ENCODE data around the gene NAAA. TPM values are rescaled to one million over a fixed set of nuclear protein-coding genes. Genes with fewer than 3 reads are reported as not detected.
A peak's percentile ranks its signal among the peaks of the same experiment; 100 is the strongest.

The NAAA gene
- total and polyA plus RNA-seq, 2 of the 13 experiments (the other 11 are each of a cell fraction or from before 2014, with no cell fraction given) = 22.4 to 24.6 TPM

DNA sequence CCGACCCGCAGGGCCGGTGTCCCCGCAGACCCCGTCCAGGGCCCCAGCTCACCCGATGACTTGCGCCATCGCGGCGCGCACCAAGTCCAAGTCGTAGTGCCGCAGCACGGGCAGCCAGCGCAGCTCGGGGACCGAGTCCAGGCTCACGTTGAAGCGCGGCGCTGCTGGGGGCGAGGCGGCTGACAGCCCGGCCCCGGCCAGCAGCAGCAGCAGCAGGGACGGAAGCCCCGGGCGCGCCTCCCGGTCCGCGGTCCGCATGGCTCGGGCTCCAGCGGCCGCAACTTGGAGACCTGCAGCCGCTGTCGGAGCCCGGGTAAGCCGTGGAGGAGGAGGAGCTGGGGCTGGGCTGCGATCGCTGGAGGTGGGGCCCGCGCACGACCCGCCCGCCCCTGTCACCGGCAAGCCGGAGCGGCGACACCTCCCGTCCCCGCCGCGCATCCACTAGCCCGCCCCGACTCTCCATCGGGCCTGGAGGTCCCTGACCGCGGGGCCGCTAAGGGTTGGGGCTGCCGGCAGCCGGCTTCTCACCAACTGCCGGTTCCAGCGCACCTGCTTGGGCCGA, at the start of gene NAAA (continued):
- TF ChIP-seq REPIN1 (CRISPR knock-in tag; IDR thresholded peaks at IDR 0.05; ENCODE audit: borderline replicate concordance, low read depth) = peak; percentile 56; the same call in 1 of the 2 replicates
- no peak for TF ChIP-seq ATF7 (IDR thresholded peaks at IDR 0.05)
- TF ChIP-seq ATF7 (CRISPR knock-in tag; IDR thresholded peaks at IDR 0.05) = 0 out of 2 replicates have a peak, but pooled peaks have one; percentile 40
- TF ChIP-seq CHD2 (IDR thresholded peaks at IDR 0.05; ENCODE audit: low read depth, low read length) = no peak
- TF ChIP-seq SOX5 (CRISPR knock-in tag; IDR thresholded peaks at IDR 0.05; ENCODE audit: borderline replicate concordance) = no peak; the same call in 1 of the 2 replicates
- TF ChIP-seq, protein P1, sequence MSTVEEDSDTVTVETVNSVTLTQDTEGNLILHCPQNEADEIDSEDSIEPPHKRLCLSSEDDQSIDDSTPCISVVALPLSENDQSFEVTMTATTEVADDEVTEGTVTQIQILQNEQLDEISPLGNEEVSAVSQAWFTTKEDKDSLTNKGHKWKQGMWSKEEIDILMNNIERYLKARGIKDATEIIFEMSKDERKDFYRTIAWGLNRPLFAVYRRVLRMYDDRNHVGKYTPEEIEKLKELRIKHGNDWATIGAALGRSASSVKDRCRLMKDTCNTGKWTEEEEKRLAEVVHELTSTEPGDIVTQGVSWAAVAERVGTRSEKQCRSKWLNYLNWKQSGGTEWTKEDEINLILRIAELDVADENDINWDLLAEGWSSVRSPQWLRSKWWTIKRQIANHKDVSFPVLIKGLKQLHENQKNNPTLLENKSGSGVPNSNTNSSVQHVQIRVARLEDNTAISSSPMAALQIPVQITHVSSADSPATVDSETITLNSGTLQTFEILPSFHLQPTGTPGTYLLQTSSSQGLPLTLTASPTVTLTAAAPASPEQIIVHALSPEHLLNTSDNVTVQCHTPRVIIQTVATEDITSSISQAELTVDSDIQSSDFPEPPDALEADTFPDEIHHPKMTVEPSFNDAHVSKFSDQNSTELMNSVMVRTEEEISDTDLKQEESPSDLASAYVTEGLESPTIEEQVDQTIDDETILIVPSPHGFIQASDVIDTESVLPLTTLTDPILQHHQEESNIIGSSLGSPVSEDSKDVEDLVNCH (CRISPR knock-in tag; IDR thresholded peaks at IDR 0.05) = no peak
- TF ChIP-seq, protein P2, sequence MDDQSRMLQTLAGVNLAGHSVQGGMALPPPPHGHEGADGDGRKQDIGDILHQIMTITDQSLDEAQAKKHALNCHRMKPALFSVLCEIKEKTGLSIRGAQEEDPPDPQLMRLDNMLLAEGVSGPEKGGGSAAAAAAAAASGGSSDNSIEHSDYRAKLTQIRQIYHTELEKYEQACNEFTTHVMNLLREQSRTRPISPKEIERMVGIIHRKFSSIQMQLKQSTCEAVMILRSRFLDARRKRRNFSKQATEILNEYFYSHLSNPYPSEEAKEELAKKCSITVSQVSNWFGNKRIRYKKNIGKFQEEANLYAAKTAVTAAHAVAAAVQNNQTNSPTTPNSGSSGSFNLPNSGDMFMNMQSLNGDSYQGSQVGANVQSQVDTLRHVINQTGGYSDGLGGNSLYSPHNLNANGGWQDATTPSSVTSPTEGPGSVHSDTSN (CRISPR knock-in tag; IDR thresholded peaks at IDR 0.05; ENCODE audit: borderline replicate concordance) = no peak
- no peak for TF ChIP-seq ZNF317 (CRISPR knock-in tag; IDR thresholded peaks at IDR 0.05)
- TF ChIP-seq, protein P3, sequence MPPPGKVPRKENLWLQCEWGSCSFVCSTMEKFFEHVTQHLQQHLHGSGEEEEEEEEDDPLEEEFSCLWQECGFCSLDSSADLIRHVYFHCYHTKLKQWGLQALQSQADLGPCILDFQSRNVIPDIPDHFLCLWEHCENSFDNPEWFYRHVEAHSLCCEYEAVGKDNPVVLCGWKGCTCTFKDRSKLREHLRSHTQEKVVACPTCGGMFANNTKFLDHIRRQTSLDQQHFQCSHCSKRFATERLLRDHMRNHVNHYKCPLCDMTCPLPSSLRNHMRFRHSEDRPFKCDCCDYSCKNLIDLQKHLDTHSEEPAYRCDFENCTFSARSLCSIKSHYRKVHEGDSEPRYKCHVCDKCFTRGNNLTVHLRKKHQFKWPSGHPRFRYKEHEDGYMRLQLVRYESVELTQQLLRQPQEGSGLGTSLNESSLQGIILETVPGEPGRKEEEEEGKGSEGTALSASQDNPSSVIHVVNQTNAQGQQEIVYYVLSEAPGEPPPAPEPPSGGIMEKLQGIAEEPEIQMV (CRISPR knock-in tag; IDR thresholded peaks at IDR 0.05; ENCODE audit: low read depth) = peak; percentile 78; the same call in 1 of the 2 replicates
- no peak for TF ChIP-seq SIX1 (CRISPR knock-in tag; IDR thresholded peaks at IDR 0.05; ENCODE audit: borderline replicate concordance)
- no peak for TF ChIP-seq IRX3 (CRISPR knock-in tag; IDR thresholded peaks at IDR 0.05; ENCODE audit: borderline replicate concordance, low read depth)
- no peak for TF ChIP-seq NFKBIZ (CRISPR knock-in tag; IDR thresholded peaks at IDR 0.05)
- TF ChIP-seq, protein P4, sequence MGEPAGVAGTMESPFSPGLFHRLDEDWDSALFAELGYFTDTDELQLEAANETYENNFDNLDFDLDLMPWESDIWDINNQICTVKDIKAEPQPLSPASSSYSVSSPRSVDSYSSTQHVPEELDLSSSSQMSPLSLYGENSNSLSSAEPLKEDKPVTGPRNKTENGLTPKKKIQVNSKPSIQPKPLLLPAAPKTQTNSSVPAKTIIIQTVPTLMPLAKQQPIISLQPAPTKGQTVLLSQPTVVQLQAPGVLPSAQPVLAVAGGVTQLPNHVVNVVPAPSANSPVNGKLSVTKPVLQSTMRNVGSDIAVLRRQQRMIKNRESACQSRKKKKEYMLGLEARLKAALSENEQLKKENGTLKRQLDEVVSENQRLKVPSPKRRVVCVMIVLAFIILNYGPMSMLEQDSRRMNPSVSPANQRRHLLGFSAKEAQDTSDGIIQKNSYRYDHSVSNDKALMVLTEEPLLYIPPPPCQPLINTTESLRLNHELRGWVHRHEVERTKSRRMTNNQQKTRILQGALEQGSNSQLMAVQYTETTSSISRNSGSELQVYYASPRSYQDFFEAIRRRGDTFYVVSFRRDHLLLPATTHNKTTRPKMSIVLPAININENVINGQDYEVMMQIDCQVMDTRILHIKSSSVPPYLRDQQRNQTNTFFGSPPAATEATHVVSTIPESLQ (CRISPR knock-in tag; conservative IDR thresholded peaks at IDR 0.05) = no peak
- TF ChIP-seq JARID2 (CRISPR knock-in tag; IDR thresholded peaks at IDR 0.05; ENCODE audit: insufficient replicate concordance) = no peak
- TF ChIP-seq ZFP37 (CRISPR knock-in tag; IDR thresholded peaks at IDR 0.05; ENCODE audit: borderline replicate concordance) = no peak
- no peak for TF ChIP-seq ZNF615 (CRISPR knock-in tag; IDR thresholded peaks at IDR 0.05; ENCODE audit: borderline replicate concordance)
- TF ChIP-seq, protein P5, sequence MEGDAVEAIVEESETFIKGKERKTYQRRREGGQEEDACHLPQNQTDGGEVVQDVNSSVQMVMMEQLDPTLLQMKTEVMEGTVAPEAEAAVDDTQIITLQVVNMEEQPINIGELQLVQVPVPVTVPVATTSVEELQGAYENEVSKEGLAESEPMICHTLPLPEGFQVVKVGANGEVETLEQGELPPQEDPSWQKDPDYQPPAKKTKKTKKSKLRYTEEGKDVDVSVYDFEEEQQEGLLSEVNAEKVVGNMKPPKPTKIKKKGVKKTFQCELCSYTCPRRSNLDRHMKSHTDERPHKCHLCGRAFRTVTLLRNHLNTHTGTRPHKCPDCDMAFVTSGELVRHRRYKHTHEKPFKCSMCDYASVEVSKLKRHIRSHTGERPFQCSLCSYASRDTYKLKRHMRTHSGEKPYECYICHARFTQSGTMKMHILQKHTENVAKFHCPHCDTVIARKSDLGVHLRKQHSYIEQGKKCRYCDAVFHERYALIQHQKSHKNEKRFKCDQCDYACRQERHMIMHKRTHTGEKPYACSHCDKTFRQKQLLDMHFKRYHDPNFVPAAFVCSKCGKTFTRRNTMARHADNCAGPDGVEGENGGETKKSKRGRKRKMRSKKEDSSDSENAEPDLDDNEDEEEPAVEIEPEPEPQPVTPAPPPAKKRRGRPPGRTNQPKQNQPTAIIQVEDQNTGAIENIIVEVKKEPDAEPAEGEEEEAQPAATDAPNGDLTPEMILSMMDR (CRISPR knock-in tag; IDR thresholded peaks at IDR 0.05) = peak; percentile 74
- TF ChIP-seq LCORL (IDR thresholded peaks at IDR 0.05) = no peak
- no peak for TF ChIP-seq LCORL (CRISPR knock-in tag; IDR thresholded peaks at IDR 0.05)
- TF ChIP-seq SCMH1 (CRISPR knock-in tag; IDR thresholded peaks at IDR 0.05; ENCODE audit: borderline replicate concordance) = no peak
- TF ChIP-seq IRF1 (CRISPR knock-in tag; IDR thresholded peaks at IDR 0.05; ENCODE audit: low read depth) = no peak

Measured in HepG2 (cell line).